ENCODE data around the gene DCST1.

DNA sequence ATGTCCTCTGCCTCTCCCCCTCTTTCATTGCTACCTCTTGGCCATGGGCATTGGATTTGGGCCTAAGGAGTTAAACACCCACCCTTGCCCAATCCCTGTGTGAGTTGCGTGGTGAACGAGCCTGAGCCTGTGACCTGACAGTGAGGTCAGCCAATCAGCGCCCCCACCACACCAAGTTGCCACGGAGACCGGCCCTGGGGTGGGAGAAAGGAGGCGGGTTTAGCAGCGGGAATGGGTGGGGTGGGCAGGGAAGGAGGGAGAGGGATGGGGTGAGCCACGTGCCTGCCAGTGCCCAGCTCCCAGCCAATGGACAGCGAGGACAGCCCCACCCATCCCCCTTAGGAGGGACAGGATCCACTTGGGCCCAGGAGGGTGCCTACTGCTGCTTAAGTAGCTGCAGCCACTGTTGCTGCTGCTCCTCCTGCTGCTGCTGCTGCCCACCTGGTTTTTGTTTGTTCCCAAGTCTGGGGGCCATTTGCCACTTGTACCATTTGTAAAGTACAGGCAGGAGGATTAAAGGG lies 21.5 kb upstream of the DCST1 start:
- TF ChIP-seq TAF1 (IDR thresholded peaks at IDR 0.05; ENCODE audit: low read depth, low read length) (no peak), POLR2AphosphoS5 (IDR thresholded peaks at IDR 0.05; ENCODE audit: low read depth, low read length) (no peak)

All from GM12891 (cell line).